Measurements from ENCODE around the gene KRTAP12-4.

DNA sequence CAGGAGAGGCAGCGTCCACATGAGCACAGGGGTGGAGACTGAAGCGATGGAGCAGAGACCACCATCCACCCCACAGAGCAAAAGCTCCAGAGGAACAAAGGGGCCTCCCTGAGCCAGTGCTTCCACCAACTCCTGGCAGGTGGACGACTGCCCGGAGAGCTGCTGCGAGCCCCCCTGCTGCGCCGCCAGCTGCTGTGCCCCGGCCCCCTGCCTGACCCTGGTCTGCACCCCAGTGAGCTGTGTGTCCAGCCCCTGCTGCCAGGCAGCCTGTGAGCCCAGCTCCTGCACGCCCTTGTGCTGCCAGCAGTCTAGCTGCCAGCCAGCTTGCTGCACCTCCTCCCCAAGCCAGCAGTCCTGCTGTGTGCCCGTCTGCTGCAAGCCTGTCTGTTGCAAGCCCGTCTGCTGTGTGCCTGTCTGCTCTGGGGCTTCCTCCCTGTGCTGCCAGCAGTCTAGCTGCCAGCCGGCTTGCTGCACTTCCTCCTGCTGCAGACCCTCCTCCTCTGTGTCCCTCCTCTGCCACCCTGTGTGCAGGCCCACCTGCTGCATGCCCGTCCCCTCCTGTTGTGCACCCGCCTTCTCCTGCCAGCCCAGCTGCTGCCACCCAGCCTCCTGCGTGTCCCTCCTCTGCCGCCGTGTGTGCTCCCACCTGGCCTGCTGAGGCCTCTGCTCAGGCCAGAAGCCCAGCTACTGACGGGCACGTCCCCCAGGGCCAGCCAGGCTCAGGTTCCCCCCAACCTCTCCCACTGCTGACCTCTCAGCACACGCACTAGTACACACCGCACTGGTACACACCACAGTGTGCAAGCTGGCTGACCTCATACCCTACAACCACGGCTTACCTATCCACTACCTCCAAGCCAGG, 47.9 kb upstream of the KRTAP12-4 start:
- TF ChIP-seq, protein P1, sequence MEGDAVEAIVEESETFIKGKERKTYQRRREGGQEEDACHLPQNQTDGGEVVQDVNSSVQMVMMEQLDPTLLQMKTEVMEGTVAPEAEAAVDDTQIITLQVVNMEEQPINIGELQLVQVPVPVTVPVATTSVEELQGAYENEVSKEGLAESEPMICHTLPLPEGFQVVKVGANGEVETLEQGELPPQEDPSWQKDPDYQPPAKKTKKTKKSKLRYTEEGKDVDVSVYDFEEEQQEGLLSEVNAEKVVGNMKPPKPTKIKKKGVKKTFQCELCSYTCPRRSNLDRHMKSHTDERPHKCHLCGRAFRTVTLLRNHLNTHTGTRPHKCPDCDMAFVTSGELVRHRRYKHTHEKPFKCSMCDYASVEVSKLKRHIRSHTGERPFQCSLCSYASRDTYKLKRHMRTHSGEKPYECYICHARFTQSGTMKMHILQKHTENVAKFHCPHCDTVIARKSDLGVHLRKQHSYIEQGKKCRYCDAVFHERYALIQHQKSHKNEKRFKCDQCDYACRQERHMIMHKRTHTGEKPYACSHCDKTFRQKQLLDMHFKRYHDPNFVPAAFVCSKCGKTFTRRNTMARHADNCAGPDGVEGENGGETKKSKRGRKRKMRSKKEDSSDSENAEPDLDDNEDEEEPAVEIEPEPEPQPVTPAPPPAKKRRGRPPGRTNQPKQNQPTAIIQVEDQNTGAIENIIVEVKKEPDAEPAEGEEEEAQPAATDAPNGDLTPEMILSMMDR (IDR thresholded peaks at IDR 0.05): no peak
- TF ChIP-seq POLR2A (IDR thresholded peaks at IDR 0.05): no peak
